Right hindlimb (tissue), 1 donor: ENCODE measurements around the gene IRAK2.

ENCODE experiments used
- DNase-seq: peaks from one replicate; pipeline ENCODE4 v3.0.0-alpha.2; 2018

IRAK2 gene

DNA sequence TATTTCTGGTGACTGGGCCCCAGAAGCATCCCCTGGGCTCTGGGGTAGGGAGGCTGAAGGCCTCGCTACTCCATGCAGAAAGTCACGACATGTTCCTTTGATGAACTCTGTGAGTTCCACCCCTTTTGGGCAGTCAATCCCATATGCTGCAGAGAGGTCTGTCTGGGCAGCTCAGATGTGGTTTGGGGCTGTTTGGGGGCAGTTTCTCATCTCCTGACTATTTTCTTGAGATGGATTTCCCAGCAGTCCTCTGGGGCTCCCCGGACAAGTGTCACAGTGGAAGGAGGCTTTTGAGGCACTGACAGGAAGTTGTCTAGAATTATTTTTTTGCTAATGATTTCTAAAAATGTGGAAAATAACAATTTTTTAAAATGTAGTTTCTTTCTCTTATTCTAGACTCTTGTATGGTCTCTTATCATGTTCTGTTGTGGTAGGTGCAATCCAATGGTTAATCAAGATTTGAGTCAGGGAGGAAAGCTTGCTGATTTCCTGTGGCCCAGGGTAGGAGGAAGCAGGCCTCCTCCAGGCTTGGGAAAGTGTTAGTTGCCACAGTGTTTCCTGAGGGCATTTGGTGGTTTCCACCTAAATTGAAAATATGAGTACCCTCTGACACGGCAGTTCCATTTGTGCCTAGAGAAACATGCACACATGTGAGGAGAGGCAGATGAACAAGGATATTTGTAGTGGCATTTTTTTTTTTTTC is 63.7 kb downstream of the IRAK2 start:
- DNase-seq, result no peak

- no peak for DNase-seq
These were observed 64.9 kb downstream of the IRAK2 start for GRCh38 chr3:10229576-10229975.

DNA sequence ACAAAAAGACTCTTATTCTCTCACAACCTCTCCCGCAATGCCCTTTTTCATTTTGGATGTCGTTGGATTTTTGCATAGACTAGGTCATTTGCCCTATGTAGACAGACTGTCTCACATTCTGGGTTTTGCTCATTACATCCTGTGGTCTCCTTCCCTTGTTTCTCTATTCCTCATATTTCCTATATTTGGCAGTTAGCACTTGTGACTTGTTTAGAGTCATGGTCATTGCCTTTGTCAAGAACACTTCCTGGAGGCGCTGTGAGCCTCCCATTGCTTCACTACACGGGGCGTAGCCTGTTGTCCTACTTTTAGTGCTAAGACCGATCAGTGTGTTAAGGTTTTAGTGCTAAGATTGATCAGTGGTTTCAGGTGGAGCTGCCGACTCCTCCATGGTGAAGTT is 67.4 kb downstream of the IRAK2 start:
- DNase-seq, result no peak

DNA sequence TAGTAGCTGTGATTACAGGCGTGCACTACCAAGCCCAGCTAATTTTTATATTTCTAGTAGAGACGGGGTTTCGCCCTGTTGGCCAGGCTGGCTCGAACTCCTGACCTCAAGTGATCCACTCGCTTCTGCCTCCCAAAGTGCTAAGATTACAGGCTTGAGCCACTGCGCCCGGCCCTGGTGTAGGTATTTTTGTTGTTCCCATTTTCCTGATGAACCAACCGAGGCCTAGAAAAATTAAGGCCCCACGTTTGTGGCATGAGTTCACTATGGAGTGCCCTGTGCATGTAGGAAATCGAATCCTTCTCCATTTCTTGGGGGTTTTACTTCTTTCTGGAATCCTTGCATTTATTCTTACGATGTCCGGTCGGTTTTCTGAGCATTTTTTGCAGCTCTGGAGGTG is 69.3 kb downstream of the IRAK2 start:
- DNase-seq, result no peak

DNA sequence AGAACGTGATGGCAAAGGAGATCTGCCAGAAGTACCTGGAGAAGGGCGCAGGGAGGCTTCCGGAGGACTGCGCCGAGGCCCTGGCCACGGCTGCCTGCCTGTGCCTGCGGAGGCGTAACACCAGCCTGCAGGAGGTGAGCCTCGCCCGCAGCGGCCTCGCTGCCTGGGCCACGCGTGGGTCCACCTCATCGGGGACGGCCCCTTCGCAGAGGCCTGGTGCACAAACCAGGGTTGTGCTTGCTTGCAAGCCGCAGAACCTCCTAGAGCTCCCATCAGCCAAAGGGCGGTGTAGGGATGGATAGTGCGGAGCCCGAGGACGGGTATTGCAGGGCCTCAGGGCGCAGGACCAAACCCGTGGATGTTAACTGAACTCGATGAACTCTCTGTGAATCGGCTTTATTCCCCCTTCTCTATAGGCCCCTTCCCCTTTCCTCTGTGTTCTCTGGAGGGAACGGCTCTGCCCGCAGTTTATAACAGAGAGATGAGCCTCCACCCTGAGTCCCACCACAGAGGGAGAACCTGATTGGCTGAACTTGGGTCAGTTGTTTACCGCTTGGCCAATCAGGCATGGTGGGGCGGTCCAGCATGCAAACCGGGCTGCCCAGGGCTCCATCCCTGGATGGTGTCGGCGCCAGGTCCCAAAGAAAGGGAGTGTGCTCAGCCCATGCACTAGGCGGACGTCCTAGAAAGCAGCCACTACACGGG is 70.0 kb downstream of the IRAK2 start:
- no peak for DNase-seq

GRCh38 chr3:10235551-10235950 is 70.8 kb downstream of the IRAK2 start:
- DNase-seq, result no peak

GRCh38 chr3:10238345-10239183 is 73.8 kb downstream of the IRAK2 start:
- no peak for DNase-seq

GRCh38 chr3:10240799-10241198 is 76.1 kb downstream of the IRAK2 start:
- DNase-seq, result no peak

DNA sequence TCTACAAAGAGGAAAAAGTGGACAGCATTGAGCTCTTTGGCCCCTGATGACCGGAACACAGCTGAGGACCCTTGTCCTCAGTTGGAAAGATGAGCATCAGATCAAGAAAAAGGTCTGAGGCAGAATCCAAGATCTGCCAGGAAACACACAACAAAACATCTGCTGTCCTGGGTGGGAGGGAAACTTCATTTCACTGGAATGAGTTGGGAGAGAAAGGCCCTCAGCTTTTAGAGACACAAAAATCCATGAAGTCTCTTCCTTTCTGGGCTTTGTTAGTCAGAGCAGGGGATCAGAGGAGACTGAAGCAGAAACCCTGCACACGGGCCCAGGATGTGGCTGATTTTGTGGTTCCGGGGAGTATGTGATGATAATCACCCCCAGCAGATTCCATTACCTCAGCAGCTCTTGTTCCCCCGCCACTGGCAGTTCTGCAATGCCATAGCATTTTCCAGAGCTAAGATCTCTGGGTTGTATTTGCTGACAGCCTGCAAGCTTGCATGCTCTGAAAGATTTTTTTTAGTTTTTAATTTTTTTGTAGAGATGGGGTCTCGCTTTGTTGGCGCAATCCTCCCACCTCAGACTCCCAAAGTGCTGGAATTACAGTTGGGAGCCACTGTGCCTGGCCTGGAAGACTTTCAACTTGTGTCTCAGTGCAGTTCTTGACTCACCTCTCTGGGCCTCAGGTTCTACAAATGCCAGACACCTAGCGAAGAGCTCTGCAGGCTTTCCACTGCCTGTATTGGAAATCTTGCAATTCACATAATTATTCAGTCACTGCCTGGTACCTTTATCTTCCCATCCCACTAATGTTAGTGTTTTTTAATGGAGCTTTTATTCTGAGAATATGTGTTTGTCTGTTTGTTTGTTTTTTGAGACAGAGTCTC is 77.7 kb downstream of the IRAK2 start:
- no peak for DNase-seq

DNA sequence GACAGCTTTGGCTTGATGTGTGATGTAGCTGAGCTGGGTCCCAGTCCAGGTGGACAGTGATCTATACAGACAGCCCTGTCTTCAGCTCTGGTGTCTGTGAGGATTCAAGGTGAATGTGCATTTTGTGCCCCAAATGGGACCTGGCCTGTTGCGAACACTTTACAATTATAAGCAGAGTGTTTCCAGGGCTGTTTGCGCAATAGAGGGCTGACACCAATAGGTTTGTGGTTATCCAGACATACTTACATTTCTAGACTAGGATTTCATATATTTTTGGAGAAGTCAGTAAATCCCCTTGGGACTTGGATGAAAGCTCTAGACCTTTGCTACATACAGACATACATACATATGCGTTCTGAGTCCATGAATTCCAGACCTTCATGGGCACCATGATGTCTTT is 79.3 kb downstream of the IRAK2 start:
- DNase-seq, result no peak

DNA sequence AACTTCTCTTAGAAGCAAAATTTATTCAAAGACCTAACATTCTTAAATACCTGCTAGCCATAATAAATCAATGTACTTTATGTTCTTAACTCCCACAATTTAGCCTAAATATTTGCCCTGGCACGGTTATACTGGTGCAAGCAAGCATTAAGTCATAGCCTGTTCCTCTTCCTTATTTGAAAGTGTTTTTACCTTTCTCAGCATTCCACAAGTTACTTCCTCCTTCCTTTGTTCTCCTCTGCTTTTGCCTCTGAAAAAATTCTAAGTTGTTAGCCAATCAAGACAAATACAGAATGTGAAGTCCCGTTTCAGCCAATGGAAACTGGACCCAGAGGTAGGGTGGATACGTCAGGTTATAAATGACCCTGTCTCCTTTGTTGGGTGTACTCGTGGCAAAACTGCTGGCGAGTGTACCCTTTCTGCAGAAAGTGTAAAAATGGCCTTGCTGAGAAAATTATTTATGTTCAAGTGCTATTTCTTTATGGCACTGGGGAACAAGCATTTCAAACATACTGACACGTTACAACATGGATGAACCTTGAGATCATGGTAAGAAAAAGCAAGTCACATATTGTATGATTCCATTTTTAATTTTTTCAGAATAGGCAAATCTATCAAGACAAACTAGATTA is 80.5 kb downstream of the IRAK2 start:
- no peak for DNase-seq

- DNase-seq, result no peak
These were observed 83.0 kb downstream of the IRAK2 start for GRCh38 chr3:10247679-10248183.

DNA sequence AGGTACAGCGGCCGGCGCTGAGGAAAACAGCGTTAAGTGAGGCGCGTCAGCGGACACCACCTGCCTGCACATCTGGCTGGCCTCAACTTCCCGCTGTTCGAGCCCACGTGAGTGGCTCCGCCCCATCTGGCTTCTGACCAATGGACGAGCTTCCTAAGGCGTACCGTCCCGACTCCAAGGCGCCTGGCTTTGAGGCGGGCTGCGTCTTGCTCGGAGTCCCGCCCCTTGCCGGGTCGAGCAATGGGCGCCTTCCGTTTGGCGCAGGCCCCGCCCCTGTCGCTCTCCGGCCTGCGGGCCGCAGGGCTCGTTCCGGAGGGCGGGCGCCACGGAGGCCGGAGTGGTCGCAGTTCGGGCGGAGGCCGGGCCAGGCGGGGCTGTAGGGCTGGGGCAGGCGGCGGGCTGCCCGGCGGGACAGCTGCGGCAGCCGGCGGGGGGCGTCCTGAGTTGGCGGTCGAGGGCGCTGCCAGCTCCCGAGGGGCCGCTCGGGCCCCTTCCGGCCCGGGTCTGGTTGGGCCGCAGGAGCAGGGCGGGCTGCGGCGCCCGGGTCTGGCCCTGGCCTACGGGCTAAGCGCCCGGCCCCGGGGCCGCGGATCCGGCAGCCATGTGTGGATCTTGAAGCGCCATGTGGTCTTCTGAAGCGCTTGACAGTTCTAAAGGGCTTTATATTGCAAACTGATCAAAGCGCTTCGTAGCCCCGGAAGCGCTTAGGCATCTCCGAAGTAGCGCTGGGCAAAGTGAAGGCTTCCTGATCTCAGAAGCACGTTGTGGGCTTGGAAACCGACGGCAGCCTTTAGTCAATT is 83.7 kb downstream of the IRAK2 start, which contains the start of gene TATDN2:
TATDN2 (plus strand) TSS at position 276 of the 800 bp plus-strand sequence. CDS start 742 bp downstream, outside the sequence.
- DNase-seq, result peak; percentile 97

GRCh38 chr3:10248984-10249748 is 84.4 kb downstream of the IRAK2 start:
- peak; percentile 36 for DNase-seq

DNA sequence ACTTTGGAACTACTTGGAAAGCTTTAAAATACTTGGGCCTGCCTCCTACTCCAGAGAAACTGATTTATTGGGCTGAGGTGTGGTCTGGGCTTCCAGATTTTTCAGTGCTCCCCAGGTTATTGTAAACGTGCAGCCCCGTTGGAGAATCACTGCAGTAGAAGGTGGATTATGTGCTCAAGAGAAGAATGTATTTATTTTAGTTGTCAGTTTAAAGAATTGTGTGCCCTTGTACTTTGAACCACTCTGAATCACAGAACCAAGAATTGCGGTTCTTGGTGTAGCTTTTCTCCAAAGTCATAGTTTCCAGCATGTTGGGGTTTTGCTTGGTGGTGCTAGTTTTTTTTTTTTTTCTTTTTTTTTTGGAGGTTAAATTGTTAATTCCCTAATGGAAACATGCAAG is 85.1 kb downstream of the IRAK2 start:
- no peak for DNase-seq

DNA sequence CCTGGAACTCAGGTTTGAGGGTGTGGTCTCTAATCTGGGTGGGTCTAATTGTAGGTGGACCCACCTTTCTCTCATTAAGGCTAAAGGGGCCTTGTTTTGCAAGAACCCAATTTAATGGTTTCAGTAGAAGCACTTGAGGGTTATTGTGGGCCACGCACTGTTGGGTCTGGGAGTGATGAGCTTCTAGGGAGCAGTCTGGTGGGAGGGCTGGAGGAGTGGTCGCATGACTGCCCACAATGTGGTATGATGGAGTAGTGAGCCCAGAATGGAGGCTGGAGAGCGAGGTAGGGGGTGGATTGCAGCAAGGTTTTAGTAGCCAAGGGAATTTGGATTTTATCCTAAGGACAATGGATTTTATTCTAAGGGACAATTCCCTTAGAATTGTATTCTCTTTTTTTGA is 86.3 kb downstream of the IRAK2 start:
- no peak for DNase-seq

- no peak for DNase-seq
These were observed 89.0 kb downstream of the IRAK2 start for GRCh38 chr3:10253731-10254130.

DNA sequence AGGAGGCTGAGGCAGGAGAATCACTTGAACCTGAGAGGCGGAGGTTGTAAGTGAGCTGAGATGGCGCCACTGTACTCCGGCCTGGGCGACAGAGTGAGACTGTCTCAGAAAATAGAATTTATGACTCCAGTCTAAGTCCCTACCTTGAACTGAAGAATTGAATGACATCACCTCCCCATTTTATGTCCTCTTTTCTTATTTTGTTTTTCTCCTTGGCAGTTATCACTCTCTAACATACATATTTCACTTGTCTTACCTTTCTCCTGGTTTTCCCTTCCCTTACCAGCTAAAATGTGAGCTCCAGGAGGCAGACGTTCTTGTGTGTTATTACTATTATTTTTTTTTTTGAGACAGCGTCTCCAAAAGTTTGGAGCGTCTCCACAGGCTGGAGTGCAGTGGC is 91.1 kb downstream of the IRAK2 start:
- DNase-seq, result no peak

DNA sequence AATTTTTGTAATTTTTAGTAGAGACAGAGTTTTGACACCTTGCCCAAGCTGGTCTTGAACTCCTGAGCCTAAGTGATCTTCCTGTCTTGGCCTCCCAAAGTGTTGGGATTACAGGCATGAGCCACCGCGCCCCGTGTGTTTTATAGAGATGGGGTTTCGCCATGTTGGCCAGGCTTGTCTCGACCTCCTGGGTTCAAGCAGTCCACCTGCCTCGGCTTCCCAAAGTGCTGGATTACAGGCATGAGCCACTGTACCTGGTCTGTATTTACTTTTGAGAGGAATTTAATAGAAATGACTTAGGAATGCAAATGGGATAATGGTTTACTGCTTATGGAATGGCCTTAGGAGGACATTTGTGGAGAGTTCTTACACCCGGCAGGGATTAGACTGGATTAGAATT is 94.3 kb downstream of the IRAK2 start:
- DNase-seq, result no peak

DNA sequence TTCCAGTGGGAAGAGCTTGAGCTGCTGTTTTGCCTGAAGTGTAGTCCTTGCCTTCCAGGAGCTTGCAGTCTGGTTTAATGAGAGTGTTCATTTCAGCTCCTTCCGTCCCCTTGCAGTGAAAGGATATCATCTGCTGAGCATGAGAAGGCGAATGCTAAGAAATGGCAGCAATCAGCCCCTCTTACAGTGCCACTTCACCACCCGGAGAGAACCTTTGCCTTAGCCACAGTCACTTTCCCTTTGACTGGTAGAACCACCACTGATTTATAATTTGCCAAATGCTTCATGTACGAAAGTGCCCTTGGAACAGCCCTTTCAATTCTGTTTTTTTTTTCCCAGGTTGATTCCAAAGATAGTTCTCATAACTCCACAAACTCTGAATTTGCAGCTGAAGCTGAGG is 95.1 kb downstream of the IRAK2 start:
- no peak for DNase-seq
